ENCODE measurements around the gene TMEM126B.

Gene TMEM126B

GRCh38 chr11:85627998-85628770, at the start of gene TMEM126B:
Gene TMEM126B (plus strand): TSS chr11:85628593. CDS start chr11:85628608, 15 bp downstream.
- H3K27ac ChIP-seq, result peak within 1 kb of the TSS; percentile 83 to 95
- peak within 1 kb of the TSS; percentile 93 for H3K4me3 ChIP-seq
- TF ChIP-seq CTCF (IDR thresholded peaks at IDR 0.05), result no peak
- peak; percentile 99 for DNase-seq (ENCODE audit: low spot score)

GRCh38 chr11:85582111-85582510, 46.3 kb upstream of the TMEM126B start:
- Histone ChIP-seq H3K4me3 (no peak overlapping the region), H3K27ac (no peak overlapping the region)
- no peak for DNase-seq (ENCODE audit: low spot score)
- no peak for TF ChIP-seq CTCF (IDR thresholded peaks at IDR 0.05)

- Histone ChIP-seq H3K4me3 (no peak overlapping the region), H3K27ac (no peak overlapping the region)
- DNase-seq (ENCODE audit: low spot score), result no peak
- TF ChIP-seq CTCF (IDR thresholded peaks at IDR 0.05), result no peak
These were observed 39.0 kb upstream of the TMEM126B start for GRCh38 chr11:85589373-85589772.

- no peak for TF ChIP-seq CTCF (IDR thresholded peaks at IDR 0.05)
- Histone ChIP-seq H3K4me3 (no peak overlapping the region), H3K27ac (no peak overlapping the region)
- DNase-seq (ENCODE audit: low spot score), result no peak
These were observed 37.4 kb upstream of the TMEM126B start for GRCh38 chr11:85590848-85591483.

GRCh38 chr11:85595285-85595884, 33.0 kb upstream of the TMEM126B start:
- no peak overlapping the region for H3K4me3 ChIP-seq
- TF ChIP-seq CTCF (IDR thresholded peaks at IDR 0.05), result peak; percentile 40
- DNase-seq (ENCODE audit: low spot score), result no peak
- H3K27ac ChIP-seq, result no peak overlapping the region

- no peak for TF ChIP-seq CTCF (IDR thresholded peaks at IDR 0.05)
- H3K27ac ChIP-seq, result no peak overlapping the region
- no peak for DNase-seq (ENCODE audit: low spot score)
- no peak overlapping the region for H3K4me3 ChIP-seq
These were observed 31.5 kb upstream of the TMEM126B start for GRCh38 chr11:85596886-85597285.
